AG09309 (cell line): ENCODE data around the gene EEF2KMT.

Experiments used
- DNase-seq: peaks from one replicate; pipeline ENCODE4 v3.0.0-alpha.2; 2010; ENCODE audit warnings: low read depth
- H3K4me3 ChIP-seq: 2 replicates; pipeline ENCODE4 v1.5.1; 2011; ENCODE audit warnings: mild to moderate bottlenecking, low read depth, low read length, moderate library complexity; ENCODE audit not compliant: control insufficient read depth
- CTCF ChIP-seq: IDR thresholded peaks from 2 replicates; pipeline ENCODE4 v1.5.1; 2011; ENCODE audit warnings: mild to moderate bottlenecking, low read depth, low read length, inconsistent platforms; ENCODE audit not compliant: insufficient read depth, control insufficient read depth; ENCODE audit errors: missing control alignments

The EEF2KMT gene

GRCh38 chr16:5072334-5073278, 25.0 kb downstream of the EEF2KMT start:
- peak overlapping the region; percentile 80 for H3K4me3 ChIP-seq
- no peak for DNase-seq
- no peak for TF ChIP-seq CTCF

GRCh38 chr16:5071681-5072333, 25.8 kb downstream of the EEF2KMT start, which contains the start of gene ALG1:
TSS of gene ALG1 (plus strand) at chr16:5071843. CDS start at chr16:5071850, 7 bp downstream.
- peak within 1 kb of the TSS; percentile 80 for H3K4me3 ChIP-seq
- DNase-seq: peak; percentile 35
- no peak for TF ChIP-seq CTCF

- no peak for TF ChIP-seq CTCF
- DNase-seq: no peak
Observed at GRCh38 chr16:5071341-5071680, 26.3 kb downstream of the EEF2KMT start.

GRCh38 chr16:5070431-5071186, 27.0 kb downstream of the EEF2KMT start:
- DNase-seq: no peak
- no peak overlapping the region for H3K4me3 ChIP-seq
- TF ChIP-seq CTCF: no peak

More at GRCh38 chr16:5071341-5071680, 26.3 kb downstream of the EEF2KMT start:
- peak overlapping the region; percentile 80 for H3K4me3 ChIP-seq

GRCh38 chr16:5069854-5070253, 27.7 kb downstream of the EEF2KMT start:
- TF ChIP-seq CTCF: no peak
- no peak for DNase-seq
- H3K4me3 ChIP-seq: no peak overlapping the region

- DNase-seq: no peak
- no peak for TF ChIP-seq CTCF
- H3K4me3 ChIP-seq: no peak overlapping the region
Observed at GRCh38 chr16:5069048-5069447, 28.5 kb downstream of the EEF2KMT start.
